ENCODE data around the gene DMAP1.

Gene DMAP1

DNA sequence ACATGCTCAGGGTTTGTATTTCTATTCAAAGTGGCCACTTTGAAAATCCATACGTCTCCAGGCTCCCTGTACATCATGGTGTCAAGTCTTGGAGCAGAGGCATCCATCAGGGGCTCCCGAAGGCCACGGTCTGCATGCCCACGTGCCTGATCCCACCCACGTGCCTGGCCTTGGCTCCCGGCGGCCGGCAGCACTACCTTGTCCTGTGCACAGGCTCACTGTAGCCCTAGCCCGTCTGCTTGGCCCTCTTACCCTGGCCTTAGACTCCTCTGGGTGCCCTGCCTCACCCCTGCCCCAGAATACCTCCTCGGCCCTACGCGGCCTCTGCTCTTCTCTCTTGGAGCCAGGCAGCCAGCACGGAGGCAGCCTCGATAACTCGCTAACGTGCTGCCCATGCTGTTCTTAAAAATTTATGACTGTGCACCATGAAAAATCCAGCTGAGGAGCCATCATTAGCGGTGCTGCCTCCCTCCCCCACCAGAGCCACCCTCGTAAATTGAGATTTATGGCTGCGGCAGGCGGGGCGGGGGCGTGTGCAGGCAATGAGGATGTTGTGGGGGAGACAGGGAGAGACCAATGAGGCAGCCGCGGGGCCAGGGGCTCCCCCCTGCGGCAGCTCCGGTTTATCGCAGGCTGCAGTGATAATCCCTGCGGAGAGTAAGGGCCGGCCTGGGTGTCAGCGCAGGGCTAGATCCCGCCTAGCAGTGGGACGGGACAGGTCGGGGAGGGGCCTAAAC lies 24.6 kb downstream of the DMAP1 start:
- TF ChIP-seq GATA3 (IDR thresholded peaks at IDR 0.05; ENCODE audit: low read depth, low read length): no peak
- TF ChIP-seq GATA2 (IDR thresholded peaks at IDR 0.05; ENCODE audit: low read depth, low read length): no peak

DNA sequence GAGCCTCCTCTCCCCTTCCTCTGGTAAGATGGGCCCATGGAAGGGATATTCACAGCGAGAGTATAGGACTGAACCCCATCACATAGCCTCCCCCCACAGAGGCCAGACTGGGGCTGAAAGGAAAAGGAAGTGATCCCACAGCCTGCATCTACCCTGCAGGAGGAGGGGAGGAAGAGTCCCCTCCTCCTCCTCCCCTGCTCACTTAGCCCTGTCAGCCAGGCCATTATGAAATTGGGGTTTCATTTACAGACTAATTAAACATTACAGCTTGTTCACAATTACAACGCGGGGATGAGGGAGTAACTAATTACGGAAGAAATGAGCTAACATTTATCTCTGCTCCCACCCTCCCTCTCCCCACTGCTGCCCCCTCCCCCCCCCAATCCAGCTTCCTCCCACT lies 25.4 kb downstream of the DMAP1 start:
- no peak for TF ChIP-seq GATA3 (IDR thresholded peaks at IDR 0.05; ENCODE audit: low read depth, low read length)
- no peak for TF ChIP-seq GATA2 (IDR thresholded peaks at IDR 0.05; ENCODE audit: low read depth, low read length)

DNA sequence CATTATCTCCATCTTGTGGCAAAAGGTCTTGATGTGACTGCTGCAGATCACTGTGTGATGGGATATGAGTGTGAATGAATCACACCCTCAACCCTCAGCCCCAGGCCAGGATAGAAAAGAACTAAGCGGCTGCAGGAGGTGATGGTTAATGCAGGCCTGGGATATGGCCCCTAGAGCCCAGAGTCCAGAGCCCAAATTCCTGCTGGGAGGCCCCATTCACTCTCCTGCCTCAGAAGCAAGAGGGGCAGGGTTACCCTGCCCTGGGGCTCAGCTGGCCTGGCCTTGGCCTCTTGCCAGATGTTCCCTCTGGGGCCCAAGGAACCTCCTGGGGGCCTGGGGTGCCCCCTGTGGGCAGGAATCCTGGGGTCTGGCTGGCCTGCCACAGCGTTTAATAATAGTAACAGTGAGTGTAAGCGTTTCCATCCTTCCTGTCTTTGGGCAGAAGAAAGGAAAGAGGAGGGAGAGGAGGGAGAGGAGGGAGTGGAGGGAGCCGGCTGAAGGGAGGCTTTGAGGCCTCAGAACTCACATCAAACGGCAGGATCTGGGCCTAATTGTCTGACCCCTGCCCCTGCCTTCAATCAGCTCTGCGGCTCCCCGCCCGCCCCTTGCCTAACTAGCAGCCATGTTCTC lies 26.2 kb downstream of the DMAP1 start:
- TF ChIP-seq GATA3 (IDR thresholded peaks at IDR 0.05; ENCODE audit: low read depth, low read length) (no peak), GATA2 (IDR thresholded peaks at IDR 0.05; ENCODE audit: low read depth, low read length) (no peak)

DNA sequence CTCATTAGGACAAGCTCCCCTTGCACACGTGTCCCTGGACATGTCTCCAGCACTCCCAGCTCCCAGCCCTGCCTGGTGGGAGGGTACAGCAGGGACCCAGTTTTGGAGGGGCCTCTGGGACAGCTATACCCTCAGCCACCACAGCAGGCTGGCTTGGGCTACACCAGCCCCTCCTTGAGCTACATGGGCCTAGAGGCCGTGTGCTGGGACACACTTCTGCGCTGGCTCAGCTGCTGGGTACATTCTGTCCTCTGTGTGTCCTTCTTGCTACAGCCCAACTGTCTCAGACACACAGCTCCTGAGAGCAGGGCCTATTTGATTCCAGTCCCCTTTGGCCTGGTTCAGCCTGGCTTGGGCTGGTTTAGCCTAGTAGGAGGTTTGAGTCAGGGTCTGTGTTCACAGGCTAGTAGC lies 26.7 kb downstream of the DMAP1 start:
- no peak for TF ChIP-seq GATA3 (IDR thresholded peaks at IDR 0.05; ENCODE audit: low read depth, low read length)

DNA sequence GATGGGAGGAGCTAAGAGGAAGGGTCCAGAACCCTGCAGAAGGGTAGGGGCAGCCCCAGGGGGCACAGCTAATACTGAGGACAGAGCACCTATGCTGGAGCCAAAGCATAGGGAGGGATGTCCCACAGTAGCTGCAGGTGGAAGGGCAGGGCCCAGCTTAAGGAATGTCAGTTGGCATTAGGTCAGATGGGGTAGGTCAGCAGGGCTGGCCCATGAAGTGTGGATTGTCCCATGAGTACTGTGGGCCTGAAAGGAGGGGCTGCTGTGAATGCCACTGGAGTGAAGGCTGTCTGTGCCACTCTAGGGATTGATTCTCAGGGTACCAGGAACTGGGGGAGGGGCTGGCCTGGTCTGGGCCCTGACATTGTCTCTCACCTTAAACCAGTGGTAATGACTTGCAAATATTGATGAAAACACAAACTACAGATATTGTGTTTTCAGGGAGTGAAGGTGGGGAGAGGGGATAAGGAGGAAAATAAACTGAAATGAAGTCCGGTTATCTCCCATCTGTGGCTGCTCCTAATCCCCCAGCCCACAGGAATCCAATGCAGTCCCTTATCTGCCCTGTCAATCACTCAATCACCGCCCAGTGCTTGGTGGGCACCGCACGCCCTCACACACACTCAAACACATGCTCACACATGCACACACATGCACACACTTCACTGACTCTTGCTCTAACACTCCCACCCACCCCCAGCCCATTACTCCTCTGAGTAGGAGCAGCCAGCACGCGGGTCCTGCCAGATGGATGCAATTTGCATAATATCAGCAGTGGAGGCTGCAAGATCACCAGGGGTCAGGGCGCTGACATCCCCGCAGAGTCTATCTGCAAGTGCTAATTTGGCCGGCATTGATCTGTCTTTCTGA lies 27.8 kb downstream of the DMAP1 start:
- TF ChIP-seq GATA3 (IDR thresholded peaks at IDR 0.05; ENCODE audit: low read depth, low read length) (no peak), GATA2 (IDR thresholded peaks at IDR 0.05; ENCODE audit: low read depth, low read length) (peak; percentile 91)

DNA sequence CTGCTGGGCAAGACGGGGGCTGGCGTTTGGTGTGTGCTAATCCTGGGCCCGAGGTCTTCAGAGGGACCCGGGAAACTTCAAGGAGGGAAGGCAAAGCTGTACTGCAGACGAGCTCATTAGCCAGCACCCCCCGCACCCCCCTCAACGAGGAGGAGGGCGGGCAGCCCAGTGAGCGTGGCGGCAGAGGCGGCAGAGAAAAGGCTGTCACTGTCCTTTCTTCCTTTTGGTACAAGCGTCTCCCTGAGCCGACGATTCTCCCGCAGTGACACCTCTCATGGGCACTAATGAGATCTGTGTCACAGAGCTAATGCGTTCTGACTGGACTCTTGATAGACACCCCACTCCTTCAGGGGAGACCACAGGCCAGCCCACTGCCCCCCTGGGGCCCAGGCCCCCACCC lies 29.5 kb downstream of the DMAP1 start:
- no peak for TF ChIP-seq GATA3 (IDR thresholded peaks at IDR 0.05; ENCODE audit: low read depth, low read length)
- no peak for TF ChIP-seq GATA2 (IDR thresholded peaks at IDR 0.05; ENCODE audit: low read depth, low read length)

DNA sequence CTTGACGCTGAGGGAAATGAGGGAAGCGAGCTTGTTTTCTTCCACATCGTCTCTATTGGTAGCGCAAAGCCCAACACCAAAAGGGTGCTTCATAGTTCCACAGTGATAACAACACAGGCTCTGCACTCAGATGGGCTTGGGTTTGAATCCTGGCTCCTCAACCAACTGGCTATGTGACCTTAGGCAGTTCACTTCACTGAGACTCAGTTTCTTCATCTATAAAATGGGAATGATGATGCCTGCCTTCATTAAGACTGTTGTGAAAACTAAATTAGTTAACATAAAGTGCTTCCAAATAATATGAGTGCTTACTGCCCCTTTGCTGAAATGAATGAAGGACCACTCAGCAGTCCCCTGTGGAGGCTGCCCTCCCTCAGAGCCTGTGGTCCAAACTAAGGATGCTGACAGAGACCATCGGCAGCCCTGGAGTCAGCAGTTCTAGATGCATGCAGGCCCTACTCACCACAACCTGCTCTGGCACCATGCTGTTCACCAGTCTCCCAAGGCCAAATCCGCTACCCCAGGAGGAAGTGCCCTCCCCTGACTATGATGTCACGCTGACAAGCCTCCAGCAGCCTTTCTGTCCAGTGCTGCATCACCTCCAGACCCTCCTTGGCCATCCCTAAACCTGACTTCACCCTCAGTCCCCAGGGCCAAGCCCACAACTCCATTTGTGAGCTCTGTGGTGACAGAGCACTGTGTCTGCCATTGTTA lies 30.7 kb downstream of the DMAP1 start:
- TF ChIP-seq GATA2 (IDR thresholded peaks at IDR 0.05; ENCODE audit: low read depth, low read length): no peak
- TF ChIP-seq GATA3 (IDR thresholded peaks at IDR 0.05; ENCODE audit: low read depth, low read length): no peak

DNA sequence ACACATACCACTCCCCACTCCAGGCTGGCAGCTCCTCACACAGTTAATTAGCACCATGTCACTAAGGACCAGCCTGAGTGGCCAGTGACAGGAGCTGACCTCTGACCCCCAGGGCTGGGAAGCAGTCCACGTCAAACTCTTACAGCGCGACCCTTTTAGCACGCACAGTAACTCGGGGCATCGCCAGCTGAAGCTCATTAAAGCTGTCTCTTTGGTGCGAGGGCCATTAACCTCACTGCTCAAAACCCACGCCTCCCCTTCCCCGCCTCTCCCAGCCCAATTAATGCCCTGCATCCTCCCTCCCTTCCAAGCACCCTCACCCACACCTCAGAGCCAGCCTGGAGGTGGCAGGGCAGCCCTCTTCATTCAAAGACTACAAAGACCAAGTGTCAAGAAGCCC lies 31.7 kb downstream of the DMAP1 start:
- no peak for TF ChIP-seq GATA3 (IDR thresholded peaks at IDR 0.05; ENCODE audit: low read depth, low read length)
- TF ChIP-seq GATA2 (IDR thresholded peaks at IDR 0.05; ENCODE audit: low read depth, low read length): no peak

DNA sequence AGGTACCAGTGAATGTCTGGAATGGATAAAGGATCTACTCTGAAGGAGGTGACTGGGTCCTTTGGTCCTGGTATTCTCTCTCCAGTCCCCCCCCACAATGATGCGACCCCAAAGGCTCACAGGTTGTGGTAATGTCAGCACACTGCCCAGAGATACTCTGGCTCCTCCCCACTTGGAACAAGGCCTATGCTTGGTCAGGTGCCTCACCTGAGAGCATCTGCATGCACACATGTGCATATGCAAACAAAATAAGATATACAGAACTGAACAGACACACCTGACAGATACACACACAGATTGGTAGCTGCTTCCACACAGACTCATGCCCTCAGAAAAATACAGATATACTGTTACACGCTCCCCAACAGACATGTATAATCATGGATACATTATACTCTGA lies 33.5 kb downstream of the DMAP1 start:
- no peak for TF ChIP-seq GATA3 (IDR thresholded peaks at IDR 0.05; ENCODE audit: low read depth, low read length)
- no peak for TF ChIP-seq GATA2 (IDR thresholded peaks at IDR 0.05; ENCODE audit: low read depth, low read length)

DNA sequence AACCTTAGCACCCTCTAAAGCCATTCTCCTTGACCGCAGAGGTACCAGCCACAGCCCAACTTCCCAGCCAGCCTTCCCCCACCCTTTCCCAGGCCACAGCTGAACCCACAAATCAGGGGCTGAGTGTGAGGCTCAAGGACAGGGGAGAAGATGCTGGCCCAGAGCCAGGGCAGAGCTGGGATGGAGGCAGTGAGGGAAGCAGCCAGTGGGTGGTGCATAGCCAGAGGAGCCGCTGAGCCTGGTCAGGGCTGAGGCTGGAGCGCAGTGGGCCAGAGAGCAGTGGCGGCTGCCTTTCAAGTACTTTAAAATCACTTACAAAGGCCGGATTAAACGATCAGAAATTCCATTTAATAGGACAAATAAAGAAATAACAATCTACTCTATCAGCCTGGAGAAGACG lies 36.3 kb downstream of the DMAP1 start:
- TF ChIP-seq GATA3 (IDR thresholded peaks at IDR 0.05; ENCODE audit: low read depth, low read length): no peak
- TF ChIP-seq GATA2 (IDR thresholded peaks at IDR 0.05; ENCODE audit: low read depth, low read length): no peak

DNA sequence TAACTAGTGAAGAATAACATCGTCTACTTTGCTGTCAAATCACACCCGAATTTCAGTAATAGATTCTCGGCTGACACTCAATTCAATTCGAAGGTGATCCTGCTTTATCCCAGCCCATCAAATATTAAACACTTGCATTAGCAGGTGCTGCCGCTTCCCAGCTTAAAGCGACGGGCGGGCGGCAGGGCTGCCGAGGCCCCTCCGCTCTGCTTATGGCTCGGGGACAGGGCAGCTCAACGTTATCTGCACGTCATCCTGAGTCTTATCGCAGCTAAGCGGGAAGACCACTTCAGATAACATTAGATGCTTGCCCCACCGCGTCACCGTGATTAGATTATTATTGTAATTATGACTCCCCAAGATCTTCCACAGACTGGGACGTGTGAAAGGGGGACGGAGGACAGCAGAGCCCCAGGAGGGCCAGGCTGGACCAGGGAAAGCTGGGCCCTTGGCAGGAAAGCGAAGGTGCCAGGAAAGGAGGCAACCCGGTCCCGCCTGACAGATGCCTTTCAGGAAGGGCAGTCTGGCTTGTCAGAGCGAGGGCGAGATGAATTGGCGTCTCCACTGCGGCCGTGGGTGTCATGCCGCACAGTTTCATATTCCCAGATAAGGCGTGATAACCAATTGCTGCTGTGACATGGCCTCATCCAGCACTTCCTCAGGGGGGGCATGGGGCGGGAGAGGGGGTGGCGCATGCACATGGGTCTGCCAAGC lies 37.0 kb downstream of the DMAP1 start:
- TF ChIP-seq GATA3 (IDR thresholded peaks at IDR 0.05; ENCODE audit: low read depth, low read length) (no peak), GATA2 (IDR thresholded peaks at IDR 0.05; ENCODE audit: low read depth, low read length) (no peak)

DNA sequence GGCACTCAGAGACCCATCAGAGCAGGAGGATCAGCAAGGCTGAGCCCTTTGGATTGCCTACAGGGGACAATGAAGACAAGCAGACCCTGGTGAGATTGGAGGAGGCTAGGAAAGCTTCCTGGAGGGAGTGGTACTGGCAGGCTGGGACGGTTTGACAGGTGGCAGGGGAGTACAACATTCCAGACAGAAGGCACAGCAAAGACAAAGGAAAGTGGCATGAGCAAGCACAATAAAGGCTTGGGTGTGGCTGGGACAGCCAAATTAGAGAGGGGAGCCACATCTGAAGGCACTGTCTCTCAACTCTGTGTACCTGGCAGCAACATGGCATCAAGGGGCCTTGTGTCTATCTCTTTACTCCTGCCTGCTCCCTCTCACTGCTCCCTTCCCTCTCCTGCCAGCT lies 38.2 kb downstream of the DMAP1 start:
- TF ChIP-seq GATA2 (IDR thresholded peaks at IDR 0.05; ENCODE audit: low read depth, low read length) (no peak), GATA3 (IDR thresholded peaks at IDR 0.05; ENCODE audit: low read depth, low read length) (no peak)

DNA sequence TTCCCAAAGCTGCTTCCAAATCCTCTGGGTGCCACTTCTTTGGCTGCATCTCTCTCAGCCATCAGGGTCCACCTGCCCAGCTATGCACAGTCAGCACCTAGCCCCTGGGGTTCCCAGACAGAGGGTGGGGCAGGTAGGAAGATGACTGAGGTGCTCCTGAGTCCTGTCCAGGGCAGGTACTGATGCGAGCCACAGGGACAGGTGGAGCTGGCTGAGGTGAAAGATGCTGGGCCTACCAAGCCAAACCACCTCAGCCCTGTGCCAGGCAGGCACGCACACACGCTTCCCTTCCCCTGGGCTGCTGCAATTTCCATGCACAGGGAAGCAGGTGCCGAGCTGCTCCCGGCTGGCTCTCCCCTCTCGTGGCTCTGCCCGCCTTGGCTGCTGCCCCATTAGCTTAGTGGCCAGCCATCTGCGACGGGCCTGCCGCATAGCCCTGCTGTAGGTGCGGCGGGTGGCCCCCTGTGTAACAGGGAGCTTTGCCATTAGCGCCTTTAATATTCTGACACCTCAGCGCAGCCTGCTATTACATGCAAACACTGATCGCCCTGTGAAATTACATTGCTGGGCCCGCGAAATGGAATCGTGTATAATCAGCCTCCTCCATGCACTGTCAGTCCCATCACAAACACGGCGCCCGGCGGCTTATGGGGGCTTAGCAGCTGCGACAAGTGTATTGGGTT lies 38.9 kb downstream of the DMAP1 start:
- no peak for TF ChIP-seq GATA2 (IDR thresholded peaks at IDR 0.05; ENCODE audit: low read depth, low read length)
- no peak for TF ChIP-seq GATA3 (IDR thresholded peaks at IDR 0.05; ENCODE audit: low read depth, low read length)

Measured in SH-SY5Y (cell line).